IMR-90 (cell line): ENCODE data around the gene ARID3C. TPM values are rescaled to one million over a fixed set of nuclear protein-coding genes. Genes with fewer than 3 reads are reported as not detected.
A peak's percentile ranks its signal among the peaks of the same experiment; 100 is the strongest.

ENCODE experiments used
- ATAC-seq: fragments of 200-7000 bp; cut with Tn5 transposase; 2 replicates; pipeline ENCODE4 v1.9.1; 2020; ENCODE audit warnings: low read depth, mild to moderate bottlenecking, moderate library complexity
- BruUV-seq: library from RNA; stranded (reverse); fragments of 400-500 nt; replicated peaks from 2 replicates; lab custom pipeline; 2021; lab: Mats Ljungman, UMichigan
- CTCF ChIA-PET: fragments of 300-600 bp; formaldehyde crosslinking; extraction: SDS; loops from one replicate; lab custom pipeline; 2021; ENCODE audit warnings: antibody characterized with exemption; lab: Yijun Ruan, JAX
- POLR2A ChIA-PET: fragments of 300-600 bp; sonication (Branson Sonifier 250); formaldehyde crosslinking; loops from one replicate; lab custom pipeline; 2022; ENCODE audit warnings: antibody characterized with exemption; ENCODE audit not compliant: unreplicated experiment; lab: Charles Lee
- DNase-seq: peaks from one replicate; pipeline ENCODE4 v3.0.0; 2013
- H2AFZ ChIP-seq: replicated peaks from 2 replicates; pipeline ENCODE3; 2013; ENCODE audit warnings: low read length, mild to moderate bottlenecking; ENCODE audit not compliant: poor library complexity
- H2AK5ac ChIP-seq: 2 replicates; pipeline ENCODE4 v1.6.1; 2013; ENCODE audit warnings: low read depth, low read length, inconsistent platforms
- H2AK9ac ChIP-seq: replicated peaks from 2 replicates; pipeline ENCODE3; 2013; ENCODE audit warnings: mild to moderate bottlenecking, low read depth, low read length, moderate library complexity; ENCODE audit not compliant: poor library complexity
- H2BK120ac ChIP-seq: 2 replicates; pipeline ENCODE4 v1.6.1; 2013; ENCODE audit warnings: low read depth, low read length, inconsistent platforms
- H2BK15ac ChIP-seq: 3 replicates; pipeline ENCODE4 v1.6.1; 2013; ENCODE audit warnings: low read depth, low read length, inconsistent platforms
- H2BK20ac ChIP-seq: 2 replicates; pipeline ENCODE4 v1.6.1; 2013; ENCODE audit warnings: low read depth, mild to moderate bottlenecking, inconsistent platforms, low read length, moderate library complexity
- H2BK5ac ChIP-seq: 2 replicates; pipeline ENCODE4 v1.6.1; 2013; ENCODE audit warnings: mild to moderate bottlenecking, low read depth, low read length, inconsistent platforms; ENCODE audit not compliant: poor library complexity, severe bottlenecking
- H3K14ac ChIP-seq: replicated peaks from 2 replicates; pipeline ENCODE4 v1.6.1; 2013; ENCODE audit warnings: low read depth, low read length, inconsistent platforms
- H3K18ac ChIP-seq: 2 replicates; pipeline ENCODE4 v1.6.1; 2013; ENCODE audit warnings: low read depth, low read length, control low read depth
- H3K23ac ChIP-seq: 2 replicates; pipeline ENCODE4 v1.6.1; 2013; ENCODE audit warnings: low read depth, low read length, inconsistent platforms
- H3K27ac ChIP-seq: 2 replicates; pipeline ENCODE4 v1.5.1; 2013; ENCODE audit warnings: mild to moderate bottlenecking, control low read depth, low read length; ENCODE audit not compliant: insufficient read depth
- H3K27me3 ChIP-seq: 2 replicates; pipeline ENCODE4 v1.6.1; 2013; ENCODE audit warnings: low read length; ENCODE audit not compliant: control insufficient read depth, insufficient read depth
- H3K36me3 ChIP-seq: 2 replicates; pipeline ENCODE4 v1.6.1; 2013; ENCODE audit warnings: low read length, mixed read lengths; ENCODE audit not compliant: control insufficient read depth, insufficient read depth
- H3K4ac ChIP-seq: 2 replicates; pipeline ENCODE4 v1.6.1; 2013; ENCODE audit warnings: low read depth, low read length, inconsistent platforms
- H3K4me1 ChIP-seq: 2 replicates; pipeline ENCODE4 v1.6.1; 2013; ENCODE audit warnings: low read length, mixed read lengths; ENCODE audit not compliant: control insufficient read depth, insufficient read depth
- H3K4me2 ChIP-seq: 2 replicates; pipeline ENCODE4 v1.6.1; 2013; ENCODE audit warnings: low read depth, mild to moderate bottlenecking, control low read depth, low read length, moderate library complexity
- H3K4me3 ChIP-seq: 2 replicates; pipeline ENCODE4 v1.5.1; 2013; ENCODE audit warnings: low read depth, mild to moderate bottlenecking, control low read depth, low read length, moderate library complexity; ENCODE audit not compliant: insufficient read depth
- H3K56ac ChIP-seq: 2 replicates; pipeline ENCODE4 v1.6.1; 2013; ENCODE audit warnings: low read length, inconsistent platforms; ENCODE audit not compliant: insufficient read depth; ENCODE audit errors: extremely low read depth
- H3K79me1 ChIP-seq, 2 experiments: 2 replicates each; pipeline ENCODE4 v1.6.1; 2013; ENCODE audit warnings: low read length in 2 of 2, inconsistent platforms in 1 of 2, low read depth in 1 of 2
- H3K9ac ChIP-seq: 2 replicates; pipeline ENCODE4 v1.6.1; 2013; ENCODE audit warnings: low read depth, low read length, control low read depth
- H3K9me1 ChIP-seq: 2 replicates; pipeline ENCODE4 v1.6.1; 2013; ENCODE audit warnings: low read length, inconsistent platforms; ENCODE audit not compliant: insufficient read depth
- H3K9me3 ChIP-seq: 2 replicates; pipeline ENCODE4 v1.6.1; 2013; ENCODE audit warnings: low read length; ENCODE audit not compliant: control insufficient read depth, insufficient read depth
- H4K20me1 ChIP-seq: 2 replicates; pipeline ENCODE4 v1.6.1; 2013; ENCODE audit warnings: low read length, inconsistent platforms; ENCODE audit not compliant: insufficient read depth
- H4K5ac ChIP-seq: 2 replicates; pipeline ENCODE4 v1.6.1; 2013; ENCODE audit warnings: mild to moderate bottlenecking, low read depth, low read length, control low read depth
- H4K8ac ChIP-seq, 2 experiments: 2 replicates each; pipeline ENCODE4 v1.6.1; 2013; ENCODE audit warnings: low read depth in 2 of 2, low read length in 2 of 2, control low read depth in 1 of 2, inconsistent platforms in 1 of 2
- H4K91ac ChIP-seq: 2 replicates; pipeline ENCODE4 v1.6.1; 2013; ENCODE audit warnings: low read depth, low read length, inconsistent platforms; ENCODE audit not compliant: insufficient read depth
- BHLHE40 ChIP-seq: fragments of 150-350 bp; IDR thresholded peaks from 2 replicates; pipeline ENCODE4 v1.6.1; 2016; ENCODE audit warnings: mild to moderate bottlenecking, low read depth, low read length
- CEBPB ChIP-seq: IDR thresholded peaks from 2 replicates; pipeline ENCODE4 v1.6.1; 2012; ENCODE audit warnings: low read depth, low read length, improper control_type of control experiment
- CHD1 ChIP-seq: IDR thresholded peaks from 2 replicates; pipeline ENCODE4 v1.6.1; 2012; ENCODE audit warnings: low read depth, low read length, improper control_type of control experiment
- CTCF ChIP-seq: conservative IDR thresholded peaks from 2 replicates; pipeline ENCODE4 v1.5.1; 2012; ENCODE audit warnings: mild to moderate bottlenecking, low read depth, low read length, improper control_type of control experiment
- ELK1 ChIP-seq: fragments of 150-350 bp; IDR thresholded peaks from 2 replicates; pipeline ENCODE4 v1.6.1; 2016; ENCODE audit warnings: low read depth, mild to moderate bottlenecking, low read length, moderate library complexity, borderline replicate concordance
- FOS ChIP-seq: fragments of 150-350 bp; IDR thresholded peaks from 2 replicates; pipeline ENCODE4 v1.6.1; 2016; ENCODE audit warnings: low read depth, low read length
- MAFK ChIP-seq: IDR thresholded peaks from 2 replicates; pipeline ENCODE4 v1.6.1; 2012; ENCODE audit warnings: low read depth, low read length, improper control_type of control experiment
- MAZ ChIP-seq: IDR thresholded peaks from 2 replicates; pipeline ENCODE4 v1.6.1; 2012; ENCODE audit warnings: low read depth, mild to moderate bottlenecking, low read length, improper control_type of control experiment, moderate library complexity, borderline replicate concordance
- MXI1 ChIP-seq: IDR thresholded peaks from 2 replicates; pipeline ENCODE4 v1.6.1; 2012; ENCODE audit warnings: low read depth, mild to moderate bottlenecking, low read length, moderate library complexity, borderline replicate concordance
- NFE2L2 ChIP-seq: fragments of 150-350 bp; IDR thresholded peaks from 2 replicates; pipeline ENCODE4 v1.6.1; 2016; ENCODE audit warnings: low read depth, mild to moderate bottlenecking, low read length
- POLR2A ChIP-seq: IDR thresholded peaks from 2 replicates; pipeline ENCODE4 v1.6.1; 2012; ENCODE audit warnings: mild to moderate bottlenecking, low read depth, low read length
- RAD21 ChIP-seq: IDR thresholded peaks from 2 replicates; pipeline ENCODE4 v1.6.1; 2012; ENCODE audit warnings: low read length, improper control_type of control experiment
- RCOR1 ChIP-seq: IDR thresholded peaks from 2 replicates; pipeline ENCODE4 v1.6.1; 2012; ENCODE audit warnings: mild to moderate bottlenecking, low read length, improper control_type of control experiment; ENCODE audit not compliant: insufficient replicate concordance
- RFX5 ChIP-seq: IDR thresholded peaks from 2 replicates; pipeline ENCODE4 v1.8.0; 2012; ENCODE audit warnings: low read depth, mild to moderate bottlenecking, low read length, moderate library complexity
- SMC3 ChIP-seq: fragments of 150-350 bp; IDR thresholded peaks from 2 replicates; pipeline ENCODE4 v1.6.1; 2016; ENCODE audit warnings: low read depth, mild to moderate bottlenecking, antibody characterized with exemption, low read length, moderate library complexity
- WGBS, 2 experiments: methylation state at CpG; one replicate each; pipeline versions ENCODE4 v1.1.5 to v1.1.7; 2013; ENCODE audit warnings: missing lambda C conversion rate in 2 of 2; ENCODE audit not compliant: insufficient read length in 1 of 2; ENCODE audit errors: extremely low coverage in 2 of 2; 5-methylcytosine and 5-hydroxymethylcytosine counted together
- dilution Hi-C: fragments of 300-500 bp; cut with HindIII; formaldehyde crosslinking; loops from one replicate; pipeline ENCODE4 v1.14.3; 2018; ENCODE audit warnings: low sequenced_read_pairs; ENCODE audit not compliant: unreplicated experiment
- in situ Hi-C: fragments of 300-500 bp; cut with MboI; formaldehyde crosslinking; loops from 3 replicates; pipeline ENCODE4 v1.14.3; 2019; ENCODE audit warnings: low sequenced_read_pairs, inconsistent platforms, mixed read lengths
- intact Hi-C: fragments of 100-400 bp; cut with micrococcal nuclease; formaldehyde crosslinking; loops from 2 replicates; pipeline ENCODE4 v1.10.0; 2022
- polyA plus RNA-seq, 3 experiments: library from polyadenylated mRNA; depleted of rRNA; stranded (reverse); fragments of >200 nt; gene quantifications; 2 replicates each; pipeline ENCODE4 v1.2.3, GENCODE V29; 2012; ENCODE audit warnings: low replicate concordance in 1 of 3
- total RNA-seq: library from RNA; depleted of rRNA; stranded (reverse); fragments of >200 nt; gene quantifications from 2 replicates; pipeline ENCODE4 v1.2.3, GENCODE V29; 2012

Gene ARID3C
- total and polyA plus RNA-seq, 2 of the 4 experiments (the other 2 are of a cell fraction) = 0.07 TPM; not detected in 1

DNA sequence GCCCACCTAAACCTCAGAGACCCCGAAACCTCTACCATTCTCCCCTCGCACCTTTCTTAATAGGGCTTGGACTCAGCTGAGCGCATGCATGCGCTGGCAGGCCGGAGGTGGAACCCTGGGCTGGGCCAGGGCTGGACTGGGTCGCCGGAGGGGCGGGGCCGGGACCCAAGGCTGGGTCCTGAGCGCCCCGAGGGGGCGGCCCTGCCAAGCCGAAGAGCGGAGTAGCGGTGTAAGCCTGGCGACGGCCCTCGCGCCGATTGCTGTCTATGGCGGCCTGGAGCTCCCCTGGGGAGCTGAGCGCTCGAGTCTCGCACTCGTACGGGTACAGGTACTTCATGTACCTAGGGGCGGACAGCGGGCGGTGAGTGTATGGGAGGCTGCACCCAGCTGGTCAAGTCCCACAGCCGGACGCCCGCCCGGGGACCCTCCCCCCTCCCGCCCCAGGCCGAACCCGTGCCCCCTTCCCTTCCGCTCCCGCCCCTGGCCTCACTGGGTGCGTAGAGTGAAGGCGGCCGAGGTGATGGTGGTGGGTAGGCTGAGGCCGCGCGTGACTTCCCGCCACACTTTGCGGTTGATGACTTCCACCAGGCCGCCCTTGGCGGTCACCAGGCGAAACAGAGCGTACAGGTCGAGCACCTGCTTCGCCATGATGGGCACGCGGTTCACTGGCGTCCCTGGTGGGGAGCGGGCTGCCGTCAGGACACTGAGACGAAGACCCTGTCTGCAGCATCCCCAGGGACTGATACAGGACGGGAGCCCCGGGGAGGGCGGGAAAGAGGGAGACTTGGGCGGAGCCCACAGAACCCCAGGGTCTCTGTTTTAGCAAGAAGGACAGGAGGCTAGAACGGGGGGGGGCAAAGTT lies 5.3 kb downstream of the ARID3C start:
- no peak overlapping the region for H3K23ac ChIP-seq
- H3K9me1 ChIP-seq = peaks cover 12% of the 10 kb centered on the region
- POLR2A ChIA-PET = no interaction called here
- intact Hi-C loops (no loop called here), in situ Hi-C loops (no loop called here), dilution Hi-C loops (no loop called here)
- peaks cover 5% of the 10 kb centered on the region; the same call in 1 of the 2 replicates for H3K4me1 ChIP-seq
- H2BK5ac ChIP-seq = no peak overlapping the region
- BruUV-seq = no TSS peak
- peaks cover 8 to 14% of the 10 kb centered on the region in 2 experiments for H3K79me1 ChIP-seq
- H3K9me3 ChIP-seq = no peaks in the 10 kb centered on the region
- peak overlapping the region; percentile 19 for H2AFZ ChIP-seq
- no peaks in the 10 kb centered on the region; the same call in 1 of the 2 replicates for H4K20me1 ChIP-seq
- no peak overlapping the region for H4K5ac ChIP-seq
- H4K8ac ChIP-seq = no peak overlapping the region
- 19% methylated on average over 14 of the region's 63 CpGs; no CpG with 5 or more reads in 1 of the 2 experiments for WGBS, 2 experiments
- peak overlapping the region; percentile 38 for H2AK9ac ChIP-seq
- H3K18ac ChIP-seq = no peak overlapping the region
- no peak overlapping the region for H3K27ac ChIP-seq
- ATAC-seq = no peak
- peaks cover 59% of the 10 kb centered on the region for H3K27me3 ChIP-seq
- DNase-seq = no peak
- no peak overlapping the region for H3K14ac ChIP-seq
- H3K4ac ChIP-seq = no peak overlapping the region
- CTCF ChIA-PET = no interaction called here
- no peak overlapping the region for H3K56ac ChIP-seq
- H3K9ac ChIP-seq = no peak overlapping the region
- H2AK5ac ChIP-seq = no peak overlapping the region
- H2BK120ac ChIP-seq = no peak overlapping the region
- no peak overlapping the region for H2BK15ac ChIP-seq
- H2BK20ac ChIP-seq = no peak overlapping the region
- H4K91ac ChIP-seq = no peak overlapping the region
- H3K4me2 ChIP-seq = no peak overlapping the region
- H3K4me3 ChIP-seq = no peak overlapping the region
- H3K36me3 ChIP-seq = peaks cover under 1% of the 10 kb centered on the region; the same call in 1 of the 2 replicates
- TF ChIP-seq FOS (no peak), RAD21 (no peak), CHD1 (no peak), MXI1 (no peak), MAZ (no peak), MAFK (no peak), CTCF (no peak), BHLHE40 (no peak), RFX5 (no peak), RCOR1 (no peak), POLR2A (no peak), CEBPB (no peak), NFE2L2 (no peak), ELK1 (no peak), SMC3 (no peak)
